ENCODE measurements around the gene ATXN2L.

DNA sequence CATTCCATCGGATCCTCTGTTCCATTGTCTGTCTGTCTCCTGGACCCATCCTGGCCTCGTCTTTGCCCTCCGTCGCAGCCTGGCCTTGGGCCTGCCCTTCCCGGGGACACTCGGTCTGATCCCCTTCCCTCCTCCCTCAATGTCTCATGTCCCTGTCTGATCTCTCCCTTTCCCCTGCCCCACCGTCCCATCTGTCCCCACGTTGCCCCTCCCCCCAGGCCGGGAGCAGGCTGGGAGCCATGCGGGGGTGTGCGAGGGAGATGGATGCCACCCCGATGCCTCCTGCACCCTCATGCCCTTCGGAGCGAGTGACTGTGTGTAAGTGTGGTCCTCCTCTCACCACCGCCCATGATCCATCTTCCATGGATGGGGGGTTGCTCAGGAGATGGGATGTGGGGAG lies 50.2 kb downstream of the ATXN2L start:
- TF ChIP-seq POLR2A (IDR thresholded peaks at IDR 0.05) (no peak), CTCF (IDR thresholded peaks at IDR 0.05) (no peak), POLR2AphosphoS5 (IDR thresholded peaks at IDR 0.05) (no peak)

All from breast epithelium (tissue), 3 donors.